Calu3 (cell line): Measurements from ENCODE around the gene E2F4. TPM values are rescaled to one million over a fixed set of nuclear protein-coding genes. Genes with fewer than 3 reads are reported as not detected.

Experiments
- BruUV-seq: library from RNA; stranded (reverse); fragments of 400-500 nt; replicated peaks from 2 replicates; lab custom pipeline; 2021; lab: Mats Ljungman, UMichigan
- CTCF ChIA-PET: fragments of 300-600 bp; sonication (Branson Sonifier 250); formaldehyde crosslinking; loops from one replicate; lab custom pipeline; 2022; ENCODE audit warnings: antibody characterized with exemption; lab: Charles Lee
- DNase-seq: peaks from one replicate; pipeline ENCODE4 v3.0.0; 2022
- H3K27ac Mint-ChIP-seq: one replicate; pipeline ENCODE4 v1.8.0; 2022; ENCODE audit warnings: mixed read lengths; ENCODE audit not compliant: unreplicated experiment
- H3K27me3 Mint-ChIP-seq: one replicate; pipeline ENCODE4 v1.8.0; 2022; ENCODE audit warnings: mixed read lengths; ENCODE audit not compliant: unreplicated experiment
- H3K36me3 Mint-ChIP-seq: one replicate; pipeline ENCODE4 v1.8.0; 2022; ENCODE audit warnings: mild to moderate bottlenecking, moderate library complexity, mixed read lengths; ENCODE audit not compliant: insufficient read depth, unreplicated experiment
- H3K4me1 Mint-ChIP-seq: one replicate; pipeline ENCODE4 v1.8.0; 2022; ENCODE audit warnings: mild to moderate bottlenecking, low read depth, mixed read lengths; ENCODE audit not compliant: unreplicated experiment
- H3K4me3 Mint-ChIP-seq: one replicate; pipeline ENCODE4 v1.8.0; 2022; ENCODE audit warnings: mild to moderate bottlenecking, low read depth, moderate library complexity, mixed read lengths; ENCODE audit not compliant: unreplicated experiment
- H3K9me3 Mint-ChIP-seq: one replicate; pipeline ENCODE4 v1.8.0; 2022; ENCODE audit warnings: low read depth, mixed read lengths; ENCODE audit not compliant: unreplicated experiment
- intact Hi-C: fragments of 100-400 bp; cut with micrococcal nuclease; formaldehyde crosslinking; loops from one replicate; pipeline ENCODE4 v1.10.0; 2022; ENCODE audit not compliant: unreplicated experiment
- total RNA-seq: library from RNA; stranded (reverse); gene quantifications from 2 replicates; pipeline ENCODE4 v1.2.3, GENCODE V29; 2022
- TF ChIP-seq, protein P1 (sequence below): fragments of 200-600 bp; IDR thresholded peaks from one replicate; pipeline ENCODE4 v1.8.0; 2022; ENCODE audit warnings: antibody characterized with exemption; ENCODE audit not compliant: unreplicated experiment

E2F4 gene
- total RNA-seq, 1 experiment from 2014 or later: 95.3 TPM

DNA sequence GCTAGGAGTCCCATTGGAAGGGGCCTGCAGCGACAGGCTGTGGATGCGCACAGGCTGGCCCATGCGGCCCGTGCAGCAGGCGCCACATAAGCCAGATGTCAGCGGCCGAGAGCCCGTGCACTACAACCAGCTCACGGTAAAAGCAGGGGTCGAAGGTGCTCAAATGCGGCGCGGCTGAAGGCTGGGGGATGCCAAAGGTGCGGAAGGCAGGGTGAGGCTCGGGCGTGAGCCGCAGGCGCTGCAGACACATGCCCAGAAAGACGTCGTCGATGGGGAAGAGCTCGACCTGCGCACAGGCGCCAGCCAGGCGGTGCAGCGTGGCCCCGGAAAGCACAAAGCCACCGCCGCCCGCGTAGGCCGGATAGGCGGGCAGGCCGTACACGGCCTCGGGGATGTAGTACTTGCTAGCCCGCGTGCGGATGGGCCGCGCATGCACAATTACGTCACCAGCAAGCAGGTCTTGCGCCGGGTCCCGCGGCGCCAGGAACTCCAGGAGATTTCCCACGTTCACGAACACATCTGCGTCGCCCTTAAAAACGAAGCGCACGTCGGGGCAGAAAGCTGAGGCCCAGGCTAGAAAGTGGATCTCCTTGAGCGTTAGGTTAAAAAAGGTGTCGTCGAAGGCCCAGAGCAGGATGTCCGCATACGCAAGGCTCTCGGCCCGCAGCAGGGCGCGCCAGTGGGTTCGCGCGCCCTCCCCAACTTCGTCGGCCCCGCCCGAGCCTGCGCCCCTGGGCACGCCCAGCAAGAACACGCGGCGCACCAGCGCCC is 42.5 kb upstream of the E2F4 start:
- no peaks in the 10 kb centered on the region for H3K9me3 Mint-ChIP-seq
- no peak for DNase-seq
- H3K27ac Mint-ChIP-seq: no peak overlapping the region
- H3K27me3 Mint-ChIP-seq: no peaks in the 10 kb centered on the region
- TF ChIP-seq, protein P1, sequence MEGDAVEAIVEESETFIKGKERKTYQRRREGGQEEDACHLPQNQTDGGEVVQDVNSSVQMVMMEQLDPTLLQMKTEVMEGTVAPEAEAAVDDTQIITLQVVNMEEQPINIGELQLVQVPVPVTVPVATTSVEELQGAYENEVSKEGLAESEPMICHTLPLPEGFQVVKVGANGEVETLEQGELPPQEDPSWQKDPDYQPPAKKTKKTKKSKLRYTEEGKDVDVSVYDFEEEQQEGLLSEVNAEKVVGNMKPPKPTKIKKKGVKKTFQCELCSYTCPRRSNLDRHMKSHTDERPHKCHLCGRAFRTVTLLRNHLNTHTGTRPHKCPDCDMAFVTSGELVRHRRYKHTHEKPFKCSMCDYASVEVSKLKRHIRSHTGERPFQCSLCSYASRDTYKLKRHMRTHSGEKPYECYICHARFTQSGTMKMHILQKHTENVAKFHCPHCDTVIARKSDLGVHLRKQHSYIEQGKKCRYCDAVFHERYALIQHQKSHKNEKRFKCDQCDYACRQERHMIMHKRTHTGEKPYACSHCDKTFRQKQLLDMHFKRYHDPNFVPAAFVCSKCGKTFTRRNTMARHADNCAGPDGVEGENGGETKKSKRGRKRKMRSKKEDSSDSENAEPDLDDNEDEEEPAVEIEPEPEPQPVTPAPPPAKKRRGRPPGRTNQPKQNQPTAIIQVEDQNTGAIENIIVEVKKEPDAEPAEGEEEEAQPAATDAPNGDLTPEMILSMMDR: no peak
- intact Hi-C loops: loop anchor here (5.0 to 10.0 kb wide), 2 partner anchors 135 to 172 kb away; no protein-coding TSS in a partner anchor
- H3K36me3 Mint-ChIP-seq: peaks cover 48% of the 10 kb centered on the region
- CTCF ChIA-PET: interaction anchor here (0.6 kb wide), 1 partner anchor 56 kb away, joined by 3 read pairs; no protein-coding TSS in a partner anchor
- H3K4me1 Mint-ChIP-seq: no peaks in the 10 kb centered on the region
- peak overlapping the region; percentile 71 for H3K4me3 Mint-ChIP-seq
- BruUV-seq: TSS peak; percentile 28

DNA sequence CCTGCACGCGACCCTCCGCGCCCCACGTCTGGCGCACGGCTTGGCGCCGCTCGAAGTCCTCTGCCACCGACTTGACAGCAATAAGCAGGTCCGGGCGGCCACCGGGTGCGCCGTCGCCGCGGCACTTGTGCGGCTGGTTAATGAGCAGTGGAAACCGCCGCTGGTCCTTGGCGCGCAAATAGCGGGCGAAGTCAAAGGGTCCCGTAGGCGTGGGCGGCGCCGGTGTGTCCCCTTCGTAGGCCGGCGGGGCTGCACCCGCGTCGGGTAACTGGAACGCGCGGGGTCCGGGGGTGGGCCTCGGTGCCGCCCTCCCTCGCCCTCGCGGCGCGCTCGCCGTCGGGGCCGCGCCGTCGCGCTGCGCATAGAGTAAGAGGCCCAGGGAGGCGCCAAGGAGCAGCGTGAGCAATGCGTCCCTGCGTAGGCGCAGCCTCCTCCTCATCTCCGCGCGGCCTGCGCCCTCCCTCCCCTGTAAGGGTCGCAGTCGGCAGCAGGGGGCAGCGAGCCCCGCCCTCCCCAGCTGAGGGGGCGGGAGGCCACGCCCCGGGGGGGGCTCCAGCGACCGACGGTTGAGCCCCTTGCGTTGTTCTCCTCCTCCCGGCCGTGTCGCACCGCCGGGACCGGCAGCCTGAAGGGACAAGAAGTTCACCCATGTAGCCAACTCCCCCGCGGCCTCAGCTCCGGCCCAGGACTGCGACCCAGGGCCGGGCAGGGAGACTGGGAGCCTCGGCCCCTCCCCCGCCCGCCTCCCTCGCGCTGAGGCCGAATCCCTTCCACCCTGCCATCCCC is 41.7 kb upstream of the E2F4 start:
- peak; percentile 61 for DNase-seq
- intact Hi-C loops: loop anchor here (5.0 to 10.0 kb wide), 2 partner anchors 135 to 173 kb away; no protein-coding TSS in a partner anchor
- CTCF ChIA-PET: interaction anchor here (0.6 to 1.0 kb wide), 3 partner anchors 11 to 184 kb away, joined by 3 read pairs; no protein-coding TSS in a partner anchor
- Mint-ChIP-seq H3K9me3 (no peaks in the 10 kb centered on the region), H3K36me3 (peaks cover 43% of the 10 kb centered on the region), H3K27ac (no peak overlapping the region), H3K4me1 (no peaks in the 10 kb centered on the region), H3K27me3 (no peaks in the 10 kb centered on the region), H3K4me3 (peak overlapping the region; percentile 71)
- no TSS peak for BruUV-seq
- TF ChIP-seq, protein P1: no peak

DNA sequence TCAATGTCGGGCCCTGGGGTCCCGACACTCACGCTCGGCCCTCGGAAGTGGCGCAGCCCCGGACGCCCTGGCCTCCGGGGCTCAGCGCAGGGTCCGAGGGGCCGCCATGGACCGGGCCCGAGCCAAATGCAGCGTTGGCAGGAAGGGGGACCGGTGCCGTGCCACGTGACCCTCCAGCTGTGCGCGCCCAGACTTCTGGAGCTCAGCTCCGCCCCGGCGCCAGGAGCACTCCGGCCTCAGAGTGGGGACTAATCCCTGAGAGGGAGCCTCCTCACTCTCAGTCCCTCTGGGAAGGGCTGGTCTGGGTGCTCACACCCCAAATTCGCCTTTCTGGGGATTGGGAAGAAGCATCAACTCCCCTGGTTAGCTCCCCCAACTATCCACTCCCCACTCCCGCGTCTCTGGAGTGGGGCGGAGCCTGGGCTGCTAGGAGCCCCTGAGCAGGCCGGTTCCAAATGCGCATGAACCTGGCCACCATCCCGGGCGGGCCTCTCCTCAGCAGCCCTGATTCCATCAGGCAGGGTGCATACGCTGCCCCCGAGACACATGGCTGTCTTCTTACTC is 41.0 kb upstream of the E2F4 start, which contains the start of gene B3GNT9:
Gene B3GNT9, minus strand, starts transcription at position 166 of the 564 bp plus-strand sequence. CDS start 513 bp downstream, outside the sequence.
- Mint-ChIP-seq H3K4me1 (peaks cover 4% of the 10 kb centered on the region), H3K4me3 (peak within 1 kb of the TSS; percentile 71), H3K9me3 (no peaks in the 10 kb centered on the region), H3K36me3 (peaks cover 38% of the 10 kb centered on the region), H3K27me3 (no peaks in the 10 kb centered on the region), H3K27ac (no peak within 1 kb of the TSS)
- TF ChIP-seq, protein P1: no peak
- BruUV-seq: no TSS peak
- CTCF ChIA-PET: interaction anchor here (0.6 to 1.1 kb wide), 4 partner anchors 10 to 185 kb away, joined by 3 to 4 read pairs (median 3); no protein-coding TSS in a partner anchor
- intact Hi-C loops: loop anchor here (5.0 to 10.0 kb wide), 2 partner anchors 136 to 174 kb away; no protein-coding TSS in a partner anchor
- peak; percentile 54 for DNase-seq
